HEK293 (cell line): ENCODE data around the gene XPR1.

Experiments
- CTCF ChIP-seq: fragments of 450-650 bp; formaldehyde crosslinking; IDR thresholded peaks from 2 replicates; pipeline ENCODE4 v1.5.1; 2016; ENCODE audit warnings: missing biosample characterization, missing genetic modification characterization
- GLIS1 ChIP-seq: fragments of 450-650 bp; formaldehyde crosslinking; IDR thresholded peaks from 2 replicates; pipeline ENCODE4 v1.5.1; 2016; ENCODE audit warnings: missing biosample characterization, missing genetic modification characterization
- IKZF3 ChIP-seq: fragments of 450-650 bp; IDR thresholded peaks from 2 replicates; pipeline ENCODE4 v1.5.0; 2018; ENCODE audit warnings: missing biosample characterization, mild to moderate bottlenecking, missing genetic modification characterization, moderate library complexity
- KLF16 ChIP-seq: fragments of 450-650 bp; formaldehyde crosslinking; IDR thresholded peaks from 2 replicates; pipeline ENCODE4 v1.5.1; 2017; ENCODE audit warnings: missing biosample characterization, missing genetic modification characterization
- OSR2 ChIP-seq: fragments of 450-650 bp; formaldehyde crosslinking; IDR thresholded peaks from 2 replicates; pipeline ENCODE4 v1.5.1; 2016; ENCODE audit warnings: missing biosample characterization, missing genetic modification characterization
- REST ChIP-seq: fragments of 450-650 bp; formaldehyde crosslinking; IDR thresholded peaks from 2 replicates; pipeline ENCODE4 v1.5.1; 2016; ENCODE audit warnings: missing biosample characterization, missing genetic modification characterization
- SCRT1 ChIP-seq: fragments of 450-650 bp; formaldehyde crosslinking; IDR thresholded peaks from 2 replicates; pipeline ENCODE4 v1.5.1; 2016; ENCODE audit warnings: missing biosample characterization, missing genetic modification characterization, borderline replicate concordance
- SCRT2 ChIP-seq: fragments of 450-650 bp; formaldehyde crosslinking; IDR thresholded peaks from 2 replicates; pipeline ENCODE4 v1.5.1; 2016; ENCODE audit warnings: missing biosample characterization, missing genetic modification characterization
- ZBTB21 ChIP-seq: fragments of 450-650 bp; formaldehyde crosslinking; IDR thresholded peaks from 2 replicates; pipeline ENCODE4 v1.5.1; 2017; ENCODE audit warnings: missing biosample characterization, missing genetic modification characterization
- ZBTB44 ChIP-seq: fragments of 450-650 bp; IDR thresholded peaks from 2 replicates; pipeline ENCODE4 v1.5.1; 2018; ENCODE audit warnings: missing biosample characterization, mild to moderate bottlenecking, missing genetic modification characterization
- ZBTB7A ChIP-seq: fragments of 450-650 bp; formaldehyde crosslinking; IDR thresholded peaks from 2 replicates; pipeline ENCODE4 v1.5.1; 2016; ENCODE audit warnings: low read depth, missing biosample characterization, missing genetic modification characterization
- ZFP69B ChIP-seq: fragments of 450-650 bp; formaldehyde crosslinking; IDR thresholded peaks from 2 replicates; pipeline ENCODE4 v1.5.1; 2016; ENCODE audit warnings: missing biosample characterization, missing genetic modification characterization
- ZIC2 ChIP-seq: fragments of 450-650 bp; formaldehyde crosslinking; IDR thresholded peaks from 2 replicates; pipeline ENCODE4 v1.5.1; 2016; ENCODE audit warnings: missing biosample characterization, missing genetic modification characterization
- ZNF133 ChIP-seq: fragments of 450-650 bp; formaldehyde crosslinking; IDR thresholded peaks from 2 replicates; pipeline ENCODE4 v1.5.1; 2016; ENCODE audit warnings: missing biosample characterization, missing genetic modification characterization
- ZNF146 ChIP-seq: fragments of 450-650 bp; formaldehyde crosslinking; IDR thresholded peaks from 2 replicates; pipeline ENCODE4 v1.5.1; 2016; ENCODE audit warnings: missing biosample characterization, missing genetic modification characterization
- ZNF169 ChIP-seq: fragments of 450-650 bp; formaldehyde crosslinking; IDR thresholded peaks from 2 replicates; pipeline ENCODE4 v1.5.1; 2016; ENCODE audit warnings: missing biosample characterization, missing genetic modification characterization
- ZNF184 ChIP-seq: fragments of 450-650 bp; IDR thresholded peaks from 2 replicates; pipeline ENCODE4 v1.5.1; 2018; ENCODE audit warnings: missing biosample characterization, mild to moderate bottlenecking, missing genetic modification characterization
- ZNF211 ChIP-seq: fragments of 450-650 bp; formaldehyde crosslinking; IDR thresholded peaks from 2 replicates; pipeline ENCODE4 v1.5.1; 2016; ENCODE audit warnings: low read depth, missing biosample characterization, missing genetic modification characterization
- ZNF223 ChIP-seq: fragments of 450-650 bp; formaldehyde crosslinking; IDR thresholded peaks from 2 replicates; pipeline ENCODE4 v1.5.1; 2016; ENCODE audit warnings: missing biosample characterization, missing genetic modification characterization
- ZNF335 ChIP-seq: fragments of 450-650 bp; formaldehyde crosslinking; conservative IDR thresholded peaks from 2 replicates; pipeline ENCODE4 v1.5.1; 2016; ENCODE audit warnings: missing biosample characterization, missing genetic modification characterization
- ZNF544 ChIP-seq: fragments of 450-650 bp; formaldehyde crosslinking; IDR thresholded peaks from 2 replicates; pipeline ENCODE4 v1.5.0; 2017; ENCODE audit warnings: missing biosample characterization, missing genetic modification characterization
- ZNF548 ChIP-seq: fragments of 450-650 bp; formaldehyde crosslinking; IDR thresholded peaks from 2 replicates; pipeline ENCODE4 v1.5.1; 2016; ENCODE audit warnings: missing biosample characterization, missing genetic modification characterization
- ZNF623 ChIP-seq: fragments of 450-650 bp; formaldehyde crosslinking; IDR thresholded peaks from 2 replicates; pipeline ENCODE4 v1.5.1; 2016; ENCODE audit warnings: missing biosample characterization, missing genetic modification characterization
- ZNF777 ChIP-seq: fragments of 450-650 bp; formaldehyde crosslinking; IDR thresholded peaks from 2 replicates; pipeline ENCODE4 v1.5.1; 2017; ENCODE audit warnings: missing biosample characterization, missing genetic modification characterization, borderline replicate concordance
- ZNF792 ChIP-seq: fragments of 450-650 bp; formaldehyde crosslinking; IDR thresholded peaks from 2 replicates; pipeline ENCODE4 v1.5.1; 2016; ENCODE audit warnings: missing biosample characterization, missing genetic modification characterization
- TF ChIP-seq, protein P1 (sequence below): fragments of 450-650 bp; formaldehyde crosslinking; IDR thresholded peaks from 2 replicates; pipeline ENCODE4 v1.5.0; 2017; ENCODE audit warnings: missing biosample characterization, missing genetic modification characterization, borderline replicate concordance
- TF ChIP-seq, protein P2 (sequence below): fragments of 450-650 bp; formaldehyde crosslinking; IDR thresholded peaks from 2 replicates; pipeline ENCODE4 v1.5.1; 2016; ENCODE audit warnings: missing biosample characterization, missing genetic modification characterization
- TF ChIP-seq, protein P3 (sequence below): fragments of 450-650 bp; formaldehyde crosslinking; IDR thresholded peaks from 2 replicates; pipeline ENCODE4 v1.5.1; 2016; ENCODE audit warnings: missing biosample characterization, missing genetic modification characterization, low read depth

The XPR1 gene

DNA sequence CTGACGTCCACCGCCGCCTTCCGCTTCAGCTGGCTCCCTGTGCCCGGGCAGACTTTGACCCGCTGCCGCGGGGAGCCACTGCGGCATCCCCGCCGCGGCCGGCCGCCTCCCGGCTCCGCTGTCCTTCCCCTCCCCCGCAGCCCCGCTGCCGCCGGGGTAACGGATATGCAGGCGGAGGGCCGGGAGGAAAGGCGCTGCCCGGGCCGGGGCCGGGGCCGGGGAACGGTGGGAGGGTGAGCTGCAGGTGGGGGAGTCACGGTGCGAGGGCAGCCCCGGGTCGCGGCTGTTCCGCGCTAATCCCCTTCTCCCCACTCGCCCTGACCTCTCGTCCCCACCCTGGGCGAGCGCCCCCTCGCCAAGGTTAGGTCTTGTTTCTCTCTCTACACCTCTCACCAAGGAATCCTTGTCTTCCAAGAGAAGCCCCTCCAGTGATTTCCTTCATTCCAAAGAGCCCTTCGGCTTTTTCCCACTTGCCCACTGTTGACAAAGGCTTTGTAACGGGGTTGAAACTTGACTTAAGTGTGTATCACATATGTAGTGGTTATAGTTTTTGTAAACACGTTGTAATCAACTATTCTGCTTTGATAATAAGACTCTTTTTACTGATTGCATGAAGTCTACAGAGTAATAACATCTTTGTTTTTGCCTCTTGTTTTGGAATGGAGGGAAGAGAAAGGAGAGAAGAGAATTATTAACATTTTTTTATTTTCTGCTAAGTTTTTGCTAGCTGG is 669 bp downstream of the XPR1 start (continued):
- TF ChIP-seq KLF16 (tag by site-specific recombination), result no peak
- 0 out of 2 replicates have a peak, but pooled peaks have one; percentile 13 for TF ChIP-seq REST
- TF ChIP-seq ZNF211 (tag by site-specific recombination), result no peak
- no peak for TF ChIP-seq IKZF3
- no peak for TF ChIP-seq ZNF792
- TF ChIP-seq ZBTB44 (tag by site-specific recombination), result no peak
- TF ChIP-seq ZNF184, result no peak
- peak; percentile 55; the same call in 1 of the 2 replicates for TF ChIP-seq CTCF (tag by site-specific recombination)
- TF ChIP-seq ZBTB7A (tag by site-specific recombination), result no peak
- peak; percentile 52 for TF ChIP-seq ZNF335
- TF ChIP-seq, protein P1, sequence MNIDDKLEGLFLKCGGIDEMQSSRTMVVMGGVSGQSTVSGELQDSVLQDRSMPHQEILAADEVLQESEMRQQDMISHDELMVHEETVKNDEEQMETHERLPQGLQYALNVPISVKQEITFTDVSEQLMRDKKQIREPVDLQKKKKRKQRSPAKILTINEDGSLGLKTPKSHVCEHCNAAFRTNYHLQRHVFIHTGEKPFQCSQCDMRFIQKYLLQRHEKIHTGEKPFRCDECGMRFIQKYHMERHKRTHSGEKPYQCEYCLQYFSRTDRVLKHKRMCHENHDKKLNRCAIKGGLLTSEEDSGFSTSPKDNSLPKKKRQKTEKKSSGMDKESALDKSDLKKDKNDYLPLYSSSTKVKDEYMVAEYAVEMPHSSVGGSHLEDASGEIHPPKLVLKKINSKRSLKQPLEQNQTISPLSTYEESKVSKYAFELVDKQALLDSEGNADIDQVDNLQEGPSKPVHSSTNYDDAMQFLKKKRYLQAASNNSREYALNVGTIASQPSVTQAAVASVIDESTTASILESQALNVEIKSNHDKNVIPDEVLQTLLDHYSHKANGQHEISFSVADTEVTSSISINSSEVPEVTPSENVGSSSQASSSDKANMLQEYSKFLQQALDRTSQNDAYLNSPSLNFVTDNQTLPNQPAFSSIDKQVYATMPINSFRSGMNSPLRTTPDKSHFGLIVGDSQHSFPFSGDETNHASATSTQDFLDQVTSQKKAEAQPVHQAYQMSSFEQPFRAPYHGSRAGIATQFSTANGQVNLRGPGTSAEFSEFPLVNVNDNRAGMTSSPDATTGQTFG (tag by site-specific recombination), result no peak
- no peak for TF ChIP-seq ZBTB21 (tag by site-specific recombination)
- TF ChIP-seq ZNF146 (tag by site-specific recombination), result no peak
- TF ChIP-seq ZIC2, result peak; percentile 64
- TF ChIP-seq ZNF133 (tag by site-specific recombination), result no peak
- TF ChIP-seq ZNF169, result no peak
- TF ChIP-seq OSR2 (tag by site-specific recombination), result no peak
- TF ChIP-seq ZNF544 (tag by site-specific recombination), result no peak
- no peak for TF ChIP-seq SCRT1 (tag by site-specific recombination)
- TF ChIP-seq, protein P2, sequence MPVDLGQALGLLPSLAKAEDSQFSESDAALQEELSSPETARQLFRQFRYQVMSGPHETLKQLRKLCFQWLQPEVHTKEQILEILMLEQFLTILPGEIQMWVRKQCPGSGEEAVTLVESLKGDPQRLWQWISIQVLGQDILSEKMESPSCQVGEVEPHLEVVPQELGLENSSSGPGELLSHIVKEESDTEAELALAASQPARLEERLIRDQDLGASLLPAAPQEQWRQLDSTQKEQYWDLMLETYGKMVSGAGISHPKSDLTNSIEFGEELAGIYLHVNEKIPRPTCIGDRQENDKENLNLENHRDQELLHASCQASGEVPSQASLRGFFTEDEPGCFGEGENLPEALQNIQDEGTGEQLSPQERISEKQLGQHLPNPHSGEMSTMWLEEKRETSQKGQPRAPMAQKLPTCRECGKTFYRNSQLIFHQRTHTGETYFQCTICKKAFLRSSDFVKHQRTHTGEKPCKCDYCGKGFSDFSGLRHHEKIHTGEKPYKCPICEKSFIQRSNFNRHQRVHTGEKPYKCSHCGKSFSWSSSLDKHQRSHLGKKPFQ, result no peak
- TF ChIP-seq ZNF223 (tag by site-specific recombination), result no peak
- no peak for TF ChIP-seq ZNF548
- TF ChIP-seq, protein P3, sequence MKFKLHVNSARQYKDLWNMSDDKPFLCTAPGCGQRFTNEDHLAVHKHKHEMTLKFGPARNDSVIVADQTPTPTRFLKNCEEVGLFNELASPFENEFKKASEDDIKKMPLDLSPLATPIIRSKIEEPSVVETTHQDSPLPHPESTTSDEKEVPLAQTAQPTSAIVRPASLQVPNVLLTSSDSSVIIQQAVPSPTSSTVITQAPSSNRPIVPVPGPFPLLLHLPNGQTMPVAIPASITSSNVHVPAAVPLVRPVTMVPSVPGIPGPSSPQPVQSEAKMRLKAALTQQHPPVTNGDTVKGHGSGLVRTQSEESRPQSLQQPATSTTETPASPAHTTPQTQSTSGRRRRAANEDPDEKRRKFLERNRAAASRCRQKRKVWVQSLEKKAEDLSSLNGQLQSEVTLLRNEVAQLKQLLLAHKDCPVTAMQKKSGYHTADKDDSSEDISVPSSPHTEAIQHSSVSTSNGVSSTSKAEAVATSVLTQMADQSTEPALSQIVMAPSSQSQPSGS (tag by site-specific recombination), result no peak
- no peak for TF ChIP-seq ZNF777 (tag by site-specific recombination)
- 0 out of 2 replicates have a peak, but pooled peaks have one; percentile 52 for TF ChIP-seq ZFP69B
- TF ChIP-seq GLIS1 (tag by site-specific recombination), result no peak
- TF ChIP-seq ZNF623, result no peak
- no peak; the same call in 1 of the 2 replicates for TF ChIP-seq SCRT2 (tag by site-specific recombination)
